Peyer's patch (tissue), 4 donors: Measurements from ENCODE around the gene STK32B. TPM values are rescaled to one million over a fixed set of nuclear protein-coding genes. Genes with fewer than 3 reads are reported as not detected.

ENCODE experiments used
- DNase-seq, 3 donors: peaks; one replicate each; pipeline ENCODE4 v3.0.0-alpha.2; 2017 to 2019
- H3K27ac ChIP-seq, 4 donors: fragments of 200-600 bp; sonication (generic); one replicate each; pipeline ENCODE4 v1.5.1; 2016 to 2019
- H3K27me3 ChIP-seq, 2 donors: fragments of 200-600 bp; sonication (generic); one replicate each; pipeline ENCODE4 v1.5.1; 2019
- H3K36me3 ChIP-seq, 3 donors: fragments of 200-600 bp; sonication (generic); one replicate each; pipeline ENCODE4 v1.5.1; 2016 to 2019
- H3K4me1 ChIP-seq, 4 donors: fragments of 200-600 bp; sonication (generic); one replicate each; pipeline ENCODE4 v1.5.1; 2016 to 2019
- H3K4me3 ChIP-seq, 4 donors: fragments of 200-600 bp; sonication (generic); 1 replicate in 3 of 4; 2 replicates in 1 of 4; pipeline ENCODE4 v1.5.1; 2016 to 2019; ENCODE audit warnings: mild to moderate bottlenecking in 1 of 4
- H3K9me3 ChIP-seq, 4 donors: fragments of 200-600 bp; sonication (generic); one replicate each; pipeline ENCODE4 v1.5.1; 2016 to 2019; ENCODE audit warnings: mild to moderate bottlenecking in 1 of 4
- CTCF ChIP-seq, 6 experiments: fragments of 450-650 bp in 4 of 6; fragments of 200-600 bp in 2 of 6; sonication (generic) in 1 of 6; IDR thresholded peaks; one replicate each; pipeline ENCODE4 v1.5.1; 2017 to 2019; ENCODE audit warnings: antibody characterized with exemption in 6 of 6, mild to moderate bottlenecking in 3 of 6, moderate library complexity in 1 of 6
- POLR2A ChIP-seq, 2 donors: fragments of 450-650 bp; IDR thresholded peaks; one replicate each; pipeline ENCODE4 v1.5.1; 2017; ENCODE audit warnings: antibody characterized with exemption in 2 of 2, mild to moderate bottlenecking in 2 of 2, moderate library complexity in 2 of 2
- total RNA-seq, 4 donors: library from RNA; depleted of rRNA; stranded (reverse); fragments of >200 nt; gene quantifications; one replicate each; pipeline ENCODE4 v1.1.0, GENCODE V29; 2016

Gene STK32B
- total RNA-seq, 4 donors from 2014 or later, result 0.35 to 3.3 (median 1.3) TPM

GRCh38 chr4:5539584-5539983, 488.3 kb downstream of the STK32B start:
- Histone ChIP-seq H3K4me1 (no peaks in the 10 kb centered on the region), H3K27ac (no peak overlapping the region), H3K9me3 (no peaks in the 10 kb centered on the region), H3K4me3 (no peak overlapping the region), H3K27me3 (no peaks in the 10 kb centered on the region), H3K36me3 (no peaks in the 10 kb centered on the region)
- no peak for DNase-seq
- TF ChIP-seq CTCF (IDR thresholded peaks at IDR 0.05) (no peak), POLR2A (IDR thresholded peaks at IDR 0.05) (no peak)

- Histone ChIP-seq H3K4me3 (no peak overlapping the region), H3K36me3 (no peaks in the 10 kb centered on the region), H3K9me3 (no peaks in the 10 kb centered on the region), H3K4me1 (no peaks in the 10 kb centered on the region), H3K27me3 (no peaks in the 10 kb centered on the region), H3K27ac (no peak overlapping the region)
- DNase-seq, result no peak
- TF ChIP-seq POLR2A (IDR thresholded peaks at IDR 0.05) (no peak), CTCF (IDR thresholded peaks at IDR 0.05) (no peak)
Observed at GRCh38 chr4:5541169-5541568, 489.9 kb downstream of the STK32B start.

GRCh38 chr4:5543681-5544080, 492.4 kb downstream of the STK32B start:
- no peaks in the 10 kb centered on the region for H3K27me3 ChIP-seq
- H3K4me1 ChIP-seq, result no peaks in the 10 kb centered on the region
- H3K4me3 ChIP-seq, result no peak overlapping the region
- H3K9me3 ChIP-seq, result no peaks in the 10 kb centered on the region
- no peak overlapping the region for H3K27ac ChIP-seq
- TF ChIP-seq CTCF (IDR thresholded peaks at IDR 0.05) (no peak), POLR2A (IDR thresholded peaks at IDR 0.05) (no peak)
- H3K36me3 ChIP-seq, result no peaks in the 10 kb centered on the region
- no peak for DNase-seq

- Histone ChIP-seq H3K9me3 (no peaks in the 10 kb centered on the region), H3K4me1 (no peaks in the 10 kb centered on the region), H3K4me3 (no peak overlapping the region), H3K27ac (no peak overlapping the region), H3K27me3 (no peaks in the 10 kb centered on the region), H3K36me3 (no peaks in the 10 kb centered on the region)
- TF ChIP-seq POLR2A (IDR thresholded peaks at IDR 0.05), result no peak
- no peak for TF ChIP-seq CTCF (IDR thresholded peaks at IDR 0.05)
- no peak for DNase-seq
Observed at GRCh38 chr4:5544762-5545161, 493.5 kb downstream of the STK32B start.

GRCh38 chr4:5545271-5545670, 494.0 kb downstream of the STK32B start:
- H3K27me3 ChIP-seq, result no peaks in the 10 kb centered on the region
- no peaks in the 10 kb centered on the region for H3K9me3 ChIP-seq
- H3K36me3 ChIP-seq, result no peaks in the 10 kb centered on the region
- H3K27ac ChIP-seq, result no peak overlapping the region
- no peak overlapping the region for H3K4me3 ChIP-seq
- DNase-seq, result no peak
- no peaks in the 10 kb centered on the region for H3K4me1 ChIP-seq
- TF ChIP-seq POLR2A (IDR thresholded peaks at IDR 0.05) (no peak), CTCF (IDR thresholded peaks at IDR 0.05) (no peak)

- Histone ChIP-seq H3K4me3 (no peak overlapping the region), H3K27ac (no peak overlapping the region), H3K36me3 (no peaks in the 10 kb centered on the region), H3K9me3 (no peaks in the 10 kb centered on the region), H3K27me3 (no peaks in the 10 kb centered on the region), H3K4me1 (no peaks in the 10 kb centered on the region)
- no peak for DNase-seq
- TF ChIP-seq POLR2A (IDR thresholded peaks at IDR 0.05) (no peak), CTCF (IDR thresholded peaks at IDR 0.05) (no peak)
Observed at GRCh38 chr4:5547651-5548249, 496.5 kb downstream of the STK32B start.
